Cerebellar cortex (tissue), 1 donor: Measurements from ENCODE around the gene NR5A1.
A peak's percentile ranks its signal among the peaks of the same experiment; 100 is the strongest.

ENCODE experiments used
- DNase-seq: peaks from one replicate; pipeline ENCODE4 v3.0.0-alpha.2; 2015; ENCODE audit warnings: low spot score

NR5A1 gene

GRCh38 chr9:124480621-124480981 is 26.6 kb downstream of the NR5A1 start:
- DNase-seq: peak; percentile 42

DNA sequence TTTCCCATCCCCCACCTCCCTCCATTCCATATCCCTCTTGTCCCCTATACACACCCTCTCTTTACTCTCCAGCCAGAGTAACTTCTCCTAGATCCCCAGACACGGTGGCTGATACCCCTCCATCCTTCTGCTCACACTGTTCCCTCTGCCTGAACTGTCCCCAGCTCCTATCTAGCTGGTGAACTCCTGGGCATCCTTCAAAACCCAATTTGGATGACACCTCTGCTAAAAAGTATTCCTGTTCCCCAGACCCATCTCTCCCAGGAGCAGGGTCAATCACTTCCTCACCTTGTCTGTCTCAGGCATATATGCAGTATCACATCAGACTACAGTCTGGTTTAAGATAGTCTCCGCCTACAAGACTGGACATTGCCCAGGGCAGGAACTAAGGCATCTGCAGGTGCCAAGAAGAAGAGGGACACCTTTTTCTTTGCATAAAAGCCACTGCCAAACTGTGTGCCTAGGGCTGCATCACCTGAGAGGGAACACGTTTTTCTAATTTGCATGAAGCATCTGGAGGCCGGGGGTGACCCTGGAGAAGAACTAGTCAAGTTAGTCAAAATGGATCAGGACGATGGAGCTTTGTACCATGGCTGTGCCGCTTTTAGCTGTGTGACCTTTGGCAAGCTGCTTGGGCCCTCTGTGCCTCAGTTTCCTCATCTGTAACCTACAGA is 27.1 kb downstream of the NR5A1 start:
- no peak for DNase-seq

DNA sequence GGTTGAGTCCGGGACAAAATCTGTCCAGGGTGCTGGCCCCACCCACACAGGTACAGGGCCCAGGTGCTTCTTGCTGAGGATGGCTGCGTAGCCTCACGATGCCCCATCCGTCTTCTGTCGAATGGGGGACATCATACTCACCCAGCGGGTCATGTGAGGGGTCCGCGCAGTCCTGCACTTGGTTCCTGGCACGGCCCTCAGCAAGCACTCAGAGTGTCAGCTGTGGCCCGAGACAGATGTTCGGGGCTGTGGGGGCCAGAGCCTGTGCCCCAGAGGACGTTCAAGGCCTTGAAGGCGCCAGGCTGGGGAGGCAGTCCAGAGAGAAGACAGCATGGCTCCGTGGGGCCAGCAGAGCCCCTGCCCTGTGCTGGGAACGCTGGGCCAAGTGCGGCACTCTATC is 27.8 kb downstream of the NR5A1 start:
- no peak for DNase-seq

DNA sequence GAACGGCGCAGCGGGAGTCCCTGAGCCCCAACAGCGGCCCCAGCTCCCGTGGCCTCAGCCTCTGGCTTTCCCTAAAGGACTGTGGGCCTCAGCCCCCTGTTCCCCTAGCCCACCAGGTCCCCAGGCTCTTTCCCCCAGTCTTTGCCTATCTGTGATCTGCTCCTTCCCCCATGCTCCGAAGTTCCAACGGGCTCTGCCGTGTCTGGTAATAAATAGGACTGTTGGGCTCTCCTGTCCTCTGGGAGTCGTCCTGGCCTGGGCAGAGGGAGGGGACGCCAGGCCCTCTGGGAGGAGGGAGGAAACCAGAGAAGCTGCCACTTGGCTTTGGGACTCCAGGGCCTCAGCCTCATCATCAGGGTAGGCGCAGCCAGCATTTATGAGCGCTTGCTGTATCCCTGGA is 28.8 kb downstream of the NR5A1 start:
- DNase-seq: peak; percentile 24

DNA sequence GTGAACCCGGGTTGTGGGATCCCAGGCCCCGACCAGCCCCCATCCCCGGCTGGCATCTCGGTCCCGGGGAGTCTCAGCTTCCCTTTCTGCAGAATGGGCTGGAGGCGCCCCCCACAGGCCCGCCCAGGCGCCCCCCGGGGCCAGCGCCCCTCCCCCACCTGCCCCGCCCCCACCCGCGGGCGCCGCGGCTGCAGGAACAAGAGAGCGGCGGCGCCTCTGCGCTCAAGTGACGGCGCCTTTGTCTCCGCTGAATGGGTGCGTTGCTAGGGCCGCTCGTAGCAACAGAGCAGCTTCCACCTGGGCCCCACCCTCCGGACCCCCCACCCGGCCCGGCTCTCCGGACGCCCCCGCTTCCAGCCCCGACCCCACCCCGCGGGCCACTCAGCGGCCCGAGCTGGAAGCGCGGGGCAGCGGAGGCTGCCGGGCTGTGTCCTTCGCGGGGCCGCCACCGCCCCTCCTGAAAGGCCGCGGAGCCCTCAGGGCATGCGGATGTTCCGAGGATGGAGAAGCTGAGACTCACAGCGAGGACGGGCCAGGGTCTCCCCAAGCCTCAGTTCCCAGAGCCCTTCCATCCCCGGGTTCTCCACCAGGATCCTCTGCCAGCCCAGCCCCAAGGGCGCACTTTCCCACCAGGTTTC is 29.4 kb downstream of the NR5A1 start:
- DNase-seq: no peak

DNA sequence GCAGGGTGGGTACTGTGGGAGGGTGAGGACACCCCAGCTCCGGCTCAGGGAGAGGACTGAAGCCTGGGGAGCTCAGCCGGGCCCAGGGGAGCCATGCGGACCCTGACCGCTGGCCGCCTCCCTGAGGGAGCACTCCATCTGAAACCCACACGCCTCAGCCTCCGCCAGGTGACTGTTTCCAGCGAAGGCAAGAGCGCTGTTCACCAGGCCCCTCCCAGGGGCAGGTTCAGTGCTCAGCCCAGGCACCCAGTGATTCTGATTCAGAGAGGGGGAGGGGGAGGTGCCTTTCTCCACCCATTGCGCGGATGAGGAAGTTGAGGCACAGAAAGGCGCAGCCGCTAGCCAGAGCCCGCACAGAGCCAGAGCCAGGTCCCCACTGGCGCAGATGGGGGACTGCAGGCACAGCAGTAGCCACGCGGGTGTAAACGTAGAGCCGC is 30.0 kb downstream of the NR5A1 start:
- DNase-seq: no peak

- DNase-seq: no peak
Observed at GRCh38 chr9:124475868-124476690, 31.1 kb downstream of the NR5A1 start.

DNA sequence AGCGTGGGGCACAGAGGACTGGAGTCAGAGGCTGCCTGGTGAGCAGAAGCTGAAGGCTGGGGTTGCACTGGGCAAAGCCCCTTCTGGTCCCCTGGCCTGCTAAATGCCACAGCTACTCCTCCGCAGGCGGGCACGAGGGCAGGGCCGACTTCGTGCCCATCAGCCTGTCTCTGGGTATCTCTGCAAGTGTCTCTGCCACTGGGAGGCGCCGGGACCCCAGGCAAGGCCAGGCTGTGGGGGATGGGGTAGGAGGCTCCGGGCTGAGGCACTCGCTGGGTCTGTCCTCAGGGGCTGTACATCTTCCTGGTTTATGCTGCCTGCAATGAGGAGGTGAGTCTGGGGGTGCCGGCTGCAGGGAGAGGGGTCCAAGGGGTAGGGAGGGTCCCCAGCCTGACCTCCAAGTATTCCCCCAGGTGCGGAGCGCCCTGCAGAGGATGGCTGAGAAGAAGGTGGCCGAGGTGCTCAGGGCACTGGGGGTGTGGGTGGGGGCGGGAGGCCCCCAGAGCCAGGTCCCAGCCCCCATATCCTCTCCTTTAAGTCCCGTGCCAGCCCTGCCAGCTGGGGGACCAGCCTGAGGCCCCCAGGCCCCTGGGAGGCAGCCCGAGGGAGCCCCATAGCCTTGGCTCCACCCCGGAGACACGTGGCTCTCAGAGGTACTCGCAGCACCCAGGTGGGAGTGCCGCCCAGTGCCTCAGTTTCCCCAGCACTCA is 31.9 kb downstream of the NR5A1 start:
- DNase-seq: no peak

- DNase-seq: no peak
Observed at GRCh38 chr9:124474151-124474550, 33.0 kb downstream of the NR5A1 start.

GRCh38 chr9:124473310-124473709 is 33.9 kb downstream of the NR5A1 start:
- no peak for DNase-seq

- no peak for DNase-seq
Observed at GRCh38 chr9:124472770-124473169, 34.4 kb downstream of the NR5A1 start.

DNA sequence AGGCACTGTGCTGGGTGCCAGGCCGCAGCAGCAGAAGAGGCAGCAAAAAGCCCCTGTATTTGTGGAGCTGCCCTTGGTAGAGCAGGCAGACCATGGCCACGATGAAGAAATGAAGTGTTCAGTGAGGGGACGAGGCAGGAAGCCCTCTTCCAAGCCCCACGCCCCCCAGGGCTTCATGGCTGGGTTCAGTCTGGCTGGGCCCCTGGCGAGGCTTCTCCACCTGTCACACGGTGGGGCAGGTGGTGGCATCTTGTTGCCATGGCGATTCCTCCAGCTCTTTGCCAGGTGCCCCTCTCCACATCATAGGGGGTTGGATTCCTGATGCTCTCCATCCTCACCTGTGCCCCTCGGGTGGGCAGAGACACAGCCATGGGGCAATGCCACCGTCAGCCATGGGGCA is 35.4 kb downstream of the NR5A1 start:
- no peak for DNase-seq

GRCh38 chr9:124470726-124471125 is 36.5 kb downstream of the NR5A1 start:
- no peak for DNase-seq

DNA sequence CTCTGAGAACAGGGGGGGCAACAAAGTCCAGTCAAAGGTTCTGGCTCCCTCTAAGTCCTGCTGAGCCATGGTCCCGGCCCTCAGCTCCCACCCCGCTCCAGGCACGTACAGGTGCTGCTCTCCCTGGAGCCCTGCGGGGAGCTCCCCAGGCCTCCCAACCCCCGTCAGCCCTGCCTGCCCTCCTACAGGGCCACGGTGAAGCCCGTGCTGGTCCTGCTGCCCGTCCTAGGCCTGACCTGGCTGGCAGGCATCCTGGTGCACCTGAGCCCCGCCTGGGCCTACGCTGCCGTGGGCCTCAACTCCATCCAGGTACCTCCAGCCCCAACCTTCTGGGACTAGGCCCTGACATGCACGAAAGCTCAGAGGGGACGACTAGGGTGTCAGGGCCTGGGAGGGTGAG is 36.9 kb downstream of the NR5A1 start:
- no peak for DNase-seq

- no peak for DNase-seq
Observed at GRCh38 chr9:124469011-124469832, 38.0 kb downstream of the NR5A1 start.

DNA sequence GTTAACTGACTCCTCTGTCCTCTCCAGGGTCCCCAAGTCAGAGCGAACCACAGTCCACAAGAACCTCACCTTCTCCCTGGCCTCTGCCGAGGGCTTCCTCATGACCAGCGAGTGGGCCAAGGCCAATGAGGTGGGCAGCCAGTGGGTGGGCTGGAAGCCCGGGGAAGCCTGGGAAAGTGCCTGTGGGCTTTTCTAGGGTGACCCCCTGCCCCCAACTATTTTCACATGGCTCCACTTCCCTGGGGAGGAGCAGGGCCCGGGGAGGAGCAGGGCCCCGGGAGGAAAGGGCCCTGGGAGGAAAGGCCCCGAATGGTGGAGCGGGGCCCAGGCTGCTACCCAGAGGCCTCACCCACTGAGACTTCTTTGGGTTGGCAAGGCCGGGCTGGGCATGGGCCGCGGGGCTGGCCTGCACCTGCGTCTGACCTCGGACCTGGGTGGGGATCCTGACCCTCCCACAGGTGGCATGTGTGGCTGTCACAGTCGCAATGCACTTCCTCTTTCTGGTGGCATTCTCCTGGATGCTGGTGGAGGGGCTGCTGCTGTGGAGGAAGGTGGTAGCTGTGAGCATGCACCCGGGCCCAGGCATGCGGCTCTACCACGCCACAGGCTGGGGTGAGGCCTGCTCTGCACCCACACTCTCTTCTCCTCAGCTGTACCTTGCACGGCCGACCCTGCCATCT is 39.0 kb downstream of the NR5A1 start:
- no peak for DNase-seq

GRCh38 chr9:124467410-124468060 is 39.7 kb downstream of the NR5A1 start:
- no peak for DNase-seq

DNA sequence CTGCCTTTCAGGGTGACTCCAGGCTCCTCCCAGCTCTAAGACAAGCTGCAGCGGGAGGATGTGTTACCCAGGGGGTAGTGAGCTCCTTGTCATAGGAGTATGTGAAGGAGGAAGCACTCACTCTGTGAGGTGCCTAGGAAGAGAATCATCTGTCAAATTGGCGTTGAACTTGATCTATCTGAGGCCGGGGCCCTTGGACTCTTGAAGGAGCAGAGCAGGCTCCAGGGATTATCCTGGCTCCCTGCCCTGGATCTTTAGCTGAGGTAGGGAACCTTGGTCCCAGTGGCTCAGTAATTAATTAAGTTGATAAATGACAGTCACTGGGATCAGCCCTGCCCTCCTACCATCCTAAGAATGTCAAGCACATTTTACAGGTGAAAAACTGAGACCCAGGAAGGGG is 41.5 kb downstream of the NR5A1 start:
- DNase-seq: no peak

DNA sequence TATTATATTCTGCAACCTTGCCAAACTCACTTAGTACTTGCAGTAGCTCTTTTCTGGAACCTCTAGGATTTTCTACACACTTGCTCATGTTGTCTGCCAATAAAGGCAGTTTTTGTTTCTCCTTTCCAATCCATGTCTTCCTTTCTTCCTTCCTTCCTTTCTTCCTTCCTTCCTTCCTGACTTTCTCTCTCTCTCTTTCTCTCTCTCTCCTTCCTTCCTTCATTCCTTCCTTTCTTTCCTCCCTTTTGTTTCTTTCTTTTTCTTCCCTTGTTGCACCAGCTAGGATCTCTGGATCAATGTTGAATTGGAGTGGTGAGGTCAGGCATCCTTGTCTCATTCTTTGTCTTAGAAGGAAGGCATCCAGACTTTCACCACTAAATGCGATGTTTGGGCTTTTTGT is 44.5 kb downstream of the NR5A1 start:
- no peak for DNase-seq

GRCh38 chr9:124458441-124458840 is 48.8 kb downstream of the NR5A1 start:
- no peak for DNase-seq
